Measurements from ENCODE around the gene KCNMB2.

KCNMB2 gene

GRCh38 chr3:178646186-178646862, 110.1 kb downstream of the KCNMB2 start:
- DNase-seq (ENCODE audit: low read depth), result no peak

GRCh38 chr3:178655488-178655887, 119.3 kb downstream of the KCNMB2 start:
- no peak for DNase-seq (ENCODE audit: low read depth)

GRCh38 chr3:178658694-178659325, 122.6 kb downstream of the KCNMB2 start:
- no peak for DNase-seq (ENCODE audit: low read depth)

GRCh38 chr3:178663201-178663934, 127.1 kb downstream of the KCNMB2 start:
- no peak for DNase-seq (ENCODE audit: low read depth)

GRCh38 chr3:178665747-178666146, 129.5 kb downstream of the KCNMB2 start:
- DNase-seq (ENCODE audit: low read depth), result no peak

- DNase-seq (ENCODE audit: low read depth), result no peak
Observed at GRCh38 chr3:178669022-178669601, 132.9 kb downstream of the KCNMB2 start.

GRCh38 chr3:178669758-178670157, 133.5 kb downstream of the KCNMB2 start:
- DNase-seq (ENCODE audit: low read depth), result no peak

- DNase-seq (ENCODE audit: low read depth), result no peak
Observed at GRCh38 chr3:178671377-178671776, 135.1 kb downstream of the KCNMB2 start.

GRCh38 chr3:178671791-178672190, 135.6 kb downstream of the KCNMB2 start:
- no peak for DNase-seq (ENCODE audit: low read depth)

- no peak for DNase-seq (ENCODE audit: low read depth)
Observed at GRCh38 chr3:178672275-178672674, 136.0 kb downstream of the KCNMB2 start.

- no peak for DNase-seq (ENCODE audit: low read depth)
Observed at GRCh38 chr3:178673529-178673928, 137.3 kb downstream of the KCNMB2 start.

- no peak for DNase-seq (ENCODE audit: low read depth)
Observed at GRCh38 chr3:178676077-178676476, 139.8 kb downstream of the KCNMB2 start.

- DNase-seq (ENCODE audit: low read depth), result no peak
Observed at GRCh38 chr3:178676942-178677790, 140.9 kb downstream of the KCNMB2 start.

GRCh38 chr3:178677961-178678360, 141.7 kb downstream of the KCNMB2 start:
- no peak for DNase-seq (ENCODE audit: low read depth)

- DNase-seq (ENCODE audit: low read depth), result no peak
Observed at GRCh38 chr3:178680037-178680436, 143.8 kb downstream of the KCNMB2 start.

GRCh38 chr3:178680489-178680888, 144.3 kb downstream of the KCNMB2 start:
- no peak for DNase-seq (ENCODE audit: low read depth)

GRCh38 chr3:178684881-178685590, 148.8 kb downstream of the KCNMB2 start:
- no peak for DNase-seq (ENCODE audit: low read depth)

- no peak for DNase-seq (ENCODE audit: low read depth)
Observed at GRCh38 chr3:178685591-178685906, 149.3 kb downstream of the KCNMB2 start.

GRCh38 chr3:178686826-178687225, 150.6 kb downstream of the KCNMB2 start:
- no peak for DNase-seq (ENCODE audit: low read depth)

GRCh38 chr3:178690571-178690970, 154.3 kb downstream of the KCNMB2 start:
- DNase-seq (ENCODE audit: low read depth), result no peak

- DNase-seq (ENCODE audit: low read depth), result no peak
Observed at GRCh38 chr3:178699364-178699763, 163.1 kb downstream of the KCNMB2 start.

Measured in stimulated activated CD8-positive, alpha-beta memory T cell treated with anti-CD3 and anti-CD28 coated beads, Interleukin-15, amount 100 ng/mL, for 1 hour (primary cell).